H1 (cell line): ENCODE data around the gene RERGL. TPM values are rescaled to one million over a fixed set of nuclear protein-coding genes. Genes with fewer than 3 reads are reported as not detected.

Source experiments
- CTCF ChIA-PET: fragments of 300-600 bp; sonication (Branson Sonifier 250); formaldehyde crosslinking; loops from one replicate; lab custom pipeline; 2021; ENCODE audit not compliant: partially characterized antibody; lab: Charles Lee
- POLR2A ChIA-PET: fragments of 300-600 bp; sonication (Branson Sonifier 250); formaldehyde crosslinking; loops from one replicate; lab custom pipeline; 2021; ENCODE audit warnings: inconsistent platforms; ENCODE audit not compliant: partially characterized antibody; lab: Charles Lee
- DNase-seq, 2 experiments: peaks; one replicate each; pipeline versions ENCODE4 v3.0.0 to v3.0.0-alpha.2; 2010 to 2022; ENCODE audit warnings: low spot score in 2 of 2, low read depth in 1 of 2, mixed read lengths in 1 of 2
- FAIRE-seq: peaks from 2 replicates; lab custom pipeline; 2011; peaks lifted over from hg19 to GRCh38; lab: Jason Lieb, UNC
- H2AFZ ChIP-seq: 2 replicates; pipeline ENCODE4 v1.8.1; 2012; ENCODE audit warnings: low read length, inconsistent platforms
- H2AK5ac ChIP-seq: 2 replicates; pipeline ENCODE4 v1.6.1; 2013; ENCODE audit warnings: low read depth, low read length
- H2BK120ac ChIP-seq: replicated peaks from 2 replicates; pipeline ENCODE3; 2013; ENCODE audit warnings: low read depth, low read length, inconsistent platforms
- H2BK12ac ChIP-seq: 2 replicates; pipeline ENCODE4 v1.6.1; 2013; ENCODE audit warnings: low read depth, low read length
- H2BK15ac ChIP-seq: 2 replicates; pipeline ENCODE4 v1.6.1; 2013; ENCODE audit warnings: low read length
- H2BK20ac ChIP-seq: 2 replicates; pipeline ENCODE4 v1.6.1; 2013; ENCODE audit warnings: low read length
- H2BK5ac ChIP-seq: 2 replicates; pipeline ENCODE4 v1.6.1; 2013; ENCODE audit warnings: low read depth, low read length
- H3K14ac ChIP-seq: 2 replicates; pipeline ENCODE4 v1.6.1; 2013; ENCODE audit warnings: inconsistent platforms; ENCODE audit not compliant: insufficient read length
- H3K18ac ChIP-seq: 2 replicates; pipeline ENCODE4 v1.6.1; 2013; ENCODE audit warnings: low read length; ENCODE audit errors: extremely low read depth
- H3K23ac ChIP-seq: 2 replicates; pipeline ENCODE4 v1.6.1; 2013; ENCODE audit warnings: inconsistent platforms; ENCODE audit not compliant: insufficient read length
- H3K23me2 ChIP-seq: 2 replicates; pipeline ENCODE4 v1.6.1; 2013; ENCODE audit warnings: low read depth, low read length
- H3K27ac ChIP-seq: 2 replicates; pipeline ENCODE4 v1.6.1; 2011; ENCODE audit warnings: low read depth, low read length, inconsistent platforms
- H3K27me3 ChIP-seq, 4 experiments: replicated peaks in 1 of 4; 1 replicate in 1 of 4; 2 replicates in 3 of 4; pipeline versions ENCODE4 v1.6.1 to v1.8.1; 2011 to 2013; ENCODE audit warnings: low read length in 3 of 4, mild to moderate bottlenecking in 3 of 4, inconsistent platforms in 2 of 4, mixed read lengths in 2 of 4, moderate library complexity in 1 of 4; ENCODE audit not compliant: control insufficient read depth in 3 of 4, insufficient read depth in 3 of 4; ENCODE audit errors: extremely low read depth in 1 of 4
- H3K36me3 ChIP-seq, 4 experiments: 2 replicates each; pipeline versions ENCODE4 v1.6.1 to v1.8.1; 2011 to 2013; ENCODE audit warnings: mild to moderate bottlenecking in 4 of 4, low read length in 3 of 4, moderate library complexity in 2 of 4, control low read depth in 1 of 4, inconsistent platforms in 1 of 4; ENCODE audit not compliant: insufficient read depth in 4 of 4, control insufficient read depth in 2 of 4
- H3K4ac ChIP-seq: replicated peaks from 2 replicates; pipeline ENCODE3; 2013; ENCODE audit warnings: low read length, low read depth, mixed read lengths, inconsistent platforms; ENCODE audit not compliant: insufficient read length
- H3K4me1 ChIP-seq, 4 experiments: replicated peaks in 1 of 4; 1 replicate in 1 of 4; 2 replicates in 3 of 4; pipeline versions ENCODE4 v1.6.1 to v1.8.1; 2011 to 2013; ENCODE audit warnings: low read length in 3 of 4, inconsistent platforms in 2 of 4, mixed read lengths in 1 of 4; ENCODE audit not compliant: insufficient read depth in 4 of 4, control insufficient read depth in 3 of 4
- H3K4me2 ChIP-seq, 2 experiments: 2 replicates each; pipeline versions ENCODE4 v1.6.1 to v1.8.1; 2011 to 2013; ENCODE audit warnings: low read depth in 2 of 2, low read length in 2 of 2, control low read depth in 1 of 2, inconsistent platforms in 1 of 2, mild to moderate bottlenecking in 1 of 2; ENCODE audit not compliant: insufficient read depth in 1 of 2
- H3K4me3 ChIP-seq, 4 experiments: fragments of 200-600, 300-600 bp in 1 of 4; sonication (generic), shearing (Covaris generic), sonication (Bioruptor Twin) in 1 of 4; 2 replicates each; pipeline versions ENCODE4 v1.5.1 to v1.8.1; 2011 to 2016; ENCODE audit warnings: low read length in 4 of 4, low read depth in 3 of 4, control low read depth in 2 of 4, inconsistent platforms in 2 of 4, mild to moderate bottlenecking in 2 of 4, mixed read lengths in 1 of 4, moderate library complexity in 1 of 4; ENCODE audit not compliant: insufficient read depth in 2 of 4; ENCODE audit errors: extremely low read depth in 1 of 4
- H3K56ac ChIP-seq: replicated peaks from 2 replicates; pipeline ENCODE3; 2013; ENCODE audit warnings: low read depth, mild to moderate bottlenecking, mixed read lengths, low read length, inconsistent platforms; ENCODE audit not compliant: insufficient read length
- H3K79me1 ChIP-seq: 2 replicates; pipeline ENCODE4 v1.6.1; 2013; ENCODE audit warnings: low read depth, low read length, control low read depth
- H3K79me2 ChIP-seq, 2 experiments: 2 replicates each; pipeline versions ENCODE4 v1.6.1 to v1.8.1; 2012 to 2013; ENCODE audit warnings: low read length in 2 of 2, mild to moderate bottlenecking in 2 of 2, inconsistent platforms in 1 of 2; ENCODE audit not compliant: insufficient read depth in 2 of 2, control insufficient read depth in 1 of 2
- H3K9ac ChIP-seq, 4 experiments: replicated peaks in 1 of 4; 1 replicate in 1 of 4; 2 replicates in 3 of 4; pipeline versions ENCODE4 v1.6.1 to v1.8.1; 2011 to 2013; ENCODE audit warnings: low read depth in 3 of 4, low read length in 3 of 4, control low read depth in 2 of 4, mild to moderate bottlenecking in 2 of 4, moderate library complexity in 2 of 4, inconsistent platforms in 1 of 4; ENCODE audit errors: extremely low read depth in 1 of 4
- H3K9me3 ChIP-seq, 2 experiments: 2 replicates each; pipeline versions ENCODE4 v1.6.1 to v1.8.1; 2012 to 2013; ENCODE audit warnings: mild to moderate bottlenecking in 2 of 2, moderate library complexity in 2 of 2, control low read depth in 1 of 2, inconsistent platforms in 1 of 2, low read depth in 1 of 2, low read length in 1 of 2, mixed read lengths in 1 of 2; ENCODE audit not compliant: insufficient read depth in 2 of 2
- H4K20me1 ChIP-seq, 2 experiments: replicated peaks in 1 of 2; 2 replicates each; pipeline versions ENCODE3 to v1.8.1; 2011 to 2013; ENCODE audit warnings: inconsistent platforms in 2 of 2, low read length in 2 of 2, mild to moderate bottlenecking in 1 of 2; ENCODE audit not compliant: insufficient read depth in 2 of 2, control insufficient read depth in 1 of 2
- H4K5ac ChIP-seq: 2 replicates; pipeline ENCODE4 v1.6.1; 2013; ENCODE audit warnings: low read length, low read depth, mixed read lengths, inconsistent platforms; ENCODE audit not compliant: insufficient read length
- H4K8ac ChIP-seq: 2 replicates; pipeline ENCODE4 v1.8.0; 2013; ENCODE audit warnings: mild to moderate bottlenecking, moderate library complexity, low read length, inconsistent platforms; ENCODE audit not compliant: insufficient read depth; ENCODE audit errors: extremely low read depth
- H4K91ac ChIP-seq: replicated peaks from 2 replicates; pipeline ENCODE3; 2013; ENCODE audit warnings: low read length, mixed read lengths, inconsistent platforms; ENCODE audit not compliant: insufficient read length
- POLR2AphosphoS5 ChIP-seq: IDR thresholded peaks from 2 replicates; pipeline ENCODE4 v1.6.1; 2011; ENCODE audit warnings: low read depth, low read length
- WGBS, 2 experiments: shearing (Covaris generic) in 1 of 2; methylation state at CpG; one replicate each; pipeline versions ENCODE4 v1.1.6 to v1.1.7; 2013 to 2015; ENCODE audit warnings: low lambda C conversion rate in 2 of 2, mixed read lengths in 2 of 2, inconsistent platforms in 1 of 2, low coverage in 1 of 2, missing lambda C conversion rate in 1 of 2; ENCODE audit not compliant: insufficient replicate concordance in 2 of 2, insufficient coverage in 1 of 2, insufficient read length in 1 of 2; ENCODE audit errors: extremely low coverage in 1 of 2, missing lambda C conversion rate in 1 of 2; 5-methylcytosine and 5-hydroxymethylcytosine counted together
- polyA plus RNA-seq, 7 experiments: library from polyadenylated mRNA; depleted of rRNA in 3 of 7; stranded (reverse) in 5 of 7; unstranded in 2 of 7; fragments of >200 nt in 5 of 7; fragments of 200-250 nt in 2 of 7; gene quantifications; 1 replicate in 5 of 7; 2 replicates in 1 of 7; 4 replicates in 1 of 7; pipeline versions ENCODE4 v1.2.1 to v1.2.3, GENCODE V29; 2011 to 2013; ENCODE audit warnings: missing spikeins in 2 of 7, mixed read lengths in 2 of 7
- total RNA-seq: library from RNA; stranded (reverse); fragmentation: NEBNext Ultra II Directional; extraction: Animal tissue kit (Norgen Biotek cat#: 25700); gene quantifications from 2 replicates; pipeline ENCODE4 v1.2.1, GENCODE V29; 2021

Gene RERGL
- total and polyA plus RNA-seq, 2 of the 8 experiments (the other 6 are each of a cell fraction or from before 2014, with no cell fraction given) = not detected

GRCh38 chr12:18045446-18045992, 44.5 kb downstream of the RERGL start:
- no peak overlapping the region for H3K4me2 ChIP-seq
- POLR2A ChIA-PET = no interaction called here
- H2BK5ac ChIP-seq = no peak overlapping the region
- no peak overlapping the region for H2AK5ac ChIP-seq
- 93% methylated on average over 7 of the region's 7 CpGs; no CpG with 5 or more reads in 1 of the 2 experiments for WGBS, 2 experiments
- H3K4me1 ChIP-seq = no peaks in the 10 kb centered on the region
- no peak overlapping the region for H2BK120ac ChIP-seq
- no peaks in the 10 kb centered on the region for H4K20me1 ChIP-seq
- H3K79me2 ChIP-seq = no peaks in the 10 kb centered on the region
- H4K91ac ChIP-seq = no peak overlapping the region
- H3K14ac ChIP-seq = no peak overlapping the region
- no peak overlapping the region for H2BK12ac ChIP-seq
- H3K18ac ChIP-seq = no peak overlapping the region
- H4K5ac ChIP-seq = no peak overlapping the region
- no peaks in the 10 kb centered on the region for H3K79me1 ChIP-seq
- H3K9ac ChIP-seq = no peak overlapping the region
- no peak overlapping the region for H3K4me3 ChIP-seq
- CTCF ChIA-PET = no interaction called here
- H3K4ac ChIP-seq = no peak overlapping the region
- no peak for FAIRE-seq
- H3K27ac ChIP-seq = no peak overlapping the region
- H3K23me2 ChIP-seq = no peaks in the 10 kb centered on the region
- no peak overlapping the region for H3K23ac ChIP-seq
- peaks cover 0 to under 1% of the 10 kb centered on the region in 2 experiments; a peak in 1 of 4 replicates for H3K9me3 ChIP-seq
- no peak overlapping the region for H2AFZ ChIP-seq
- H3K36me3 ChIP-seq = no peaks in the 10 kb centered on the region
- H4K8ac ChIP-seq = no peak overlapping the region
- no peak overlapping the region for H3K56ac ChIP-seq
- H3K27me3 ChIP-seq = no peaks in the 10 kb centered on the region
- H2BK15ac ChIP-seq = no peak overlapping the region
- no peak overlapping the region for H2BK20ac ChIP-seq
- no peak for DNase-seq
- no peak for TF ChIP-seq POLR2AphosphoS5
